Brain microvascular endothelial cell (primary cell): ENCODE results near the gene PPM1D.

Source experiments
- DNase-seq: peaks from one replicate; pipeline ENCODE4 v3.0.0-alpha.2; 2020
- H3K27ac ChIP-seq: fragments of 250-450 bp; sonication (Bioruptor Pico); 2 replicates; pipeline ENCODE4 v1.5.1; 2020; ENCODE audit warnings: mild to moderate bottlenecking, moderate library complexity
- H3K27me3 ChIP-seq: fragments of 250-450 bp; sonication (Bioruptor Pico); replicated peaks from 2 replicates; pipeline ENCODE4 v1.5.1; 2020; ENCODE audit warnings: mild to moderate bottlenecking
- H3K36me3 ChIP-seq: fragments of 250-450 bp; sonication (Bioruptor Pico); replicated peaks from 2 replicates; pipeline ENCODE4 v1.5.1; 2020; ENCODE audit warnings: mild to moderate bottlenecking
- H3K4me3 ChIP-seq: 2 replicates; pipeline ENCODE4 v1.5.1; 2011; ENCODE audit warnings: low read depth, mild to moderate bottlenecking, control low read depth, low read length, moderate library complexity
- in situ Hi-C: cut with HindIII; loops from 2 replicates; pipeline ENCODE4 v1.10.0; 2017; ENCODE audit warnings: low sequenced_read_pairs, low pct_ligation_motif_present
- TF ChIP-seq, protein P1 (sequence below): IDR thresholded peaks from 2 replicates; pipeline ENCODE4 v1.5.1; 2011; ENCODE audit warnings: low read depth, mild to moderate bottlenecking, moderate library complexity, low read length, control low read depth, inconsistent platforms; ENCODE audit errors: missing control alignments

The PPM1D gene

GRCh38 chr17:60622961-60623360, 23.0 kb downstream of the PPM1D start:
- Histone ChIP-seq H3K4me3 (no peak overlapping the region), H3K36me3 (no peaks in the 10 kb centered on the region), H3K27me3 (no peaks in the 10 kb centered on the region), H3K27ac (no peak overlapping the region)
- no peak for DNase-seq
- in situ Hi-C loops = no loop called here
- TF ChIP-seq, protein P1, sequence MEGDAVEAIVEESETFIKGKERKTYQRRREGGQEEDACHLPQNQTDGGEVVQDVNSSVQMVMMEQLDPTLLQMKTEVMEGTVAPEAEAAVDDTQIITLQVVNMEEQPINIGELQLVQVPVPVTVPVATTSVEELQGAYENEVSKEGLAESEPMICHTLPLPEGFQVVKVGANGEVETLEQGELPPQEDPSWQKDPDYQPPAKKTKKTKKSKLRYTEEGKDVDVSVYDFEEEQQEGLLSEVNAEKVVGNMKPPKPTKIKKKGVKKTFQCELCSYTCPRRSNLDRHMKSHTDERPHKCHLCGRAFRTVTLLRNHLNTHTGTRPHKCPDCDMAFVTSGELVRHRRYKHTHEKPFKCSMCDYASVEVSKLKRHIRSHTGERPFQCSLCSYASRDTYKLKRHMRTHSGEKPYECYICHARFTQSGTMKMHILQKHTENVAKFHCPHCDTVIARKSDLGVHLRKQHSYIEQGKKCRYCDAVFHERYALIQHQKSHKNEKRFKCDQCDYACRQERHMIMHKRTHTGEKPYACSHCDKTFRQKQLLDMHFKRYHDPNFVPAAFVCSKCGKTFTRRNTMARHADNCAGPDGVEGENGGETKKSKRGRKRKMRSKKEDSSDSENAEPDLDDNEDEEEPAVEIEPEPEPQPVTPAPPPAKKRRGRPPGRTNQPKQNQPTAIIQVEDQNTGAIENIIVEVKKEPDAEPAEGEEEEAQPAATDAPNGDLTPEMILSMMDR = no peak

- DNase-seq = no peak
- no peak overlapping the region for H3K27ac ChIP-seq
- no peaks in the 10 kb centered on the region for H3K36me3 ChIP-seq
- TF ChIP-seq, protein P1 = no peak
- H3K27me3 ChIP-seq = no peaks in the 10 kb centered on the region
- no peak overlapping the region for H3K4me3 ChIP-seq
- in situ Hi-C loops = no loop called here
Measured at GRCh38 chr17:60623415-60623814, 23.4 kb downstream of the PPM1D start.

GRCh38 chr17:60627124-60627523, 27.1 kb downstream of the PPM1D start:
- in situ Hi-C loops = no loop called here
- Histone ChIP-seq H3K27me3 (no peaks in the 10 kb centered on the region), H3K36me3 (no peaks in the 10 kb centered on the region), H3K4me3 (no peak overlapping the region), H3K27ac (no peak overlapping the region)
- TF ChIP-seq, protein P1 = no peak
- DNase-seq = no peak

GRCh38 chr17:60628252-60628889, 28.4 kb downstream of the PPM1D start:
- no peaks in the 10 kb centered on the region for H3K27me3 ChIP-seq
- H3K4me3 ChIP-seq = no peak overlapping the region
- TF ChIP-seq, protein P1 = no peak
- in situ Hi-C loops = no loop called here
- no peaks in the 10 kb centered on the region for H3K36me3 ChIP-seq
- no peak overlapping the region for H3K27ac ChIP-seq
- DNase-seq = no peak

DNA sequence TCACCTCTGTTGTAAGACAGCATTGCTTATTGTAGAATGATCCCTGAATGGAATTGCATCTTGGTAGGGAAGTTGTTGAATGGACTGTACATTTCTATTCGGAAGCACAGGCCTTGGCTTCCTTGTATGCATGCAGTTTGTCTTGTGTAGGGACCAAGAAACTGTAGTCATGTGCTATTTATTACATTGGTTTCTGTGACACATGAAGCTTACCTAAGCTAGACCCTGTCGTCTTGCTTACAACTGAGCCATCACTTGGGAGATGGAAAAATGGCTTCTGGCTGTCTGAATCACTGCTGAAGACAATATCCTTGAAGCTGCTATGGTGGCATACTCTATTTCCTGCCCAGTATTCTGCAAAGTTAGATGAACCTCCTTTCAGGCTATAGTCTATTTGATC, 29.1 kb downstream of the PPM1D start:
- no peak overlapping the region for H3K4me3 ChIP-seq
- DNase-seq = no peak
- TF ChIP-seq, protein P1 = no peak
- in situ Hi-C loops = no loop called here
- no peaks in the 10 kb centered on the region for H3K36me3 ChIP-seq
- no peaks in the 10 kb centered on the region for H3K27me3 ChIP-seq
- no peak overlapping the region for H3K27ac ChIP-seq

DNA sequence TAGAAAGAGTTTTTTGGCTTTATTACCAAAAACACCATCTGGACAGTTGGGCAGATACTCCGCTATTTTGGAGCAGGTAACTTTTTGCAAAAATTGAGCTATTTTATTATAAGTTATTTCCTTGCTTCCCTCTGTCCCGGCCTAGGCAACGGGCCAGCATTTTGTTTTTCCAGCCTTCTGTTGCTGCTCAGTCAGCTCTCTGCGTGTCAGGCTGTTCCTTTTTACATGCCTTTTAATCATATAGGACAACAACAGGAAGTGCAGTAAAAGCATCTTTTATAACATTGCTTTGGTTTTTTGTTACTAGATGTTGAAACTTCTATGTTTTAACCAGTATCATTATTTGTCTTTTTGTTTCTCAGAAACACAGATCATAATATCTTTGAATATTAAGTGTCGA, 30.4 kb downstream of the PPM1D start:
- H3K27ac ChIP-seq = peak overlapping the region; percentile 40
- peak; percentile 47 for DNase-seq
- no peaks in the 10 kb centered on the region for H3K27me3 ChIP-seq
- no peak overlapping the region for H3K4me3 ChIP-seq
- TF ChIP-seq, protein P1 = no peak
- in situ Hi-C loops = no loop called here
- H3K36me3 ChIP-seq = no peaks in the 10 kb centered on the region
